ENCODE data around the gene CAMTA1.

The CAMTA1 gene

DNA sequence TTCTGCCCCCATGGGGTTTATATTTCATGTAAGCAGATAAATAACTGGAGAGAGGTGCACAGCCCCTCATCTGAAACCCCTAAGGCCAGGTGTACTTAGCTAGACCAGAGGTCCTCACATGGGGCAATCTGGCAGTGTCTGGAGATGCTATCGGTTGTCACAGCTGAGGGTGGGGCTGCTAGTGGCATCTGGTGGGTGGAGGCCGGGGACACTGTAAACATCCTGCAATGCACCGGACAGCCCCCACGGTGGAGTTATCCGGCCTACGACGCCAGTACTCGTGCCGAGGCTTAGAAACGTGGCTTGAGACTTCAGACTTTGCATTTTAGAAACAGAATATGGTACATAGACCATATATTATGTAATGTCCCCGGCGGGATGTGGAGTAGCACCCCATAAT, 799.4 kb downstream of the CAMTA1 start:
- H3K36me3 ChIP-seq (ENCODE audit: control insufficient read depth, insufficient read depth, low read length) = no peaks in the 10 kb centered on the region
- no peaks in the 10 kb centered on the region for H3K9me3 ChIP-seq (ENCODE audit: control insufficient read depth, insufficient read depth, low read length)
- H3K4me1 ChIP-seq (ENCODE audit: control insufficient read depth, insufficient read depth, low read length) = no peaks in the 10 kb centered on the region
- no peak overlapping the region for H3K9ac ChIP-seq (ENCODE audit: low read depth, low read length)
- no peak overlapping the region for H3K4me3 ChIP-seq (ENCODE audit: low read depth, low read length)
- no peak overlapping the region for H3K27ac ChIP-seq (ENCODE audit: low read depth, low read length)
- H3K27me3 ChIP-seq (ENCODE audit: control insufficient read depth, insufficient read depth, low read length) = no peaks in the 10 kb centered on the region

GRCh38 chr1:7585216-7585907, 800.1 kb downstream of the CAMTA1 start:
- Histone ChIP-seq H3K9ac (ENCODE audit: low read depth, low read length) (no peak overlapping the region), H3K36me3 (ENCODE audit: control insufficient read depth, insufficient read depth, low read length) (no peaks in the 10 kb centered on the region), H3K4me1 (ENCODE audit: control insufficient read depth, insufficient read depth, low read length) (no peaks in the 10 kb centered on the region), H3K27me3 (ENCODE audit: control insufficient read depth, insufficient read depth, low read length) (no peaks in the 10 kb centered on the region), H3K27ac (ENCODE audit: low read depth, low read length) (no peak overlapping the region), H3K4me3 (ENCODE audit: low read depth, low read length) (no peak overlapping the region), H3K9me3 (ENCODE audit: control insufficient read depth, insufficient read depth, low read length) (no peaks in the 10 kb centered on the region)

GRCh38 chr1:7586031-7586941, 801.0 kb downstream of the CAMTA1 start:
- no peak overlapping the region for H3K9ac ChIP-seq (ENCODE audit: low read depth, low read length)
- H3K4me1 ChIP-seq (ENCODE audit: control insufficient read depth, insufficient read depth, low read length) = no peaks in the 10 kb centered on the region
- no peaks in the 10 kb centered on the region for H3K27me3 ChIP-seq (ENCODE audit: control insufficient read depth, insufficient read depth, low read length)
- no peaks in the 10 kb centered on the region for H3K9me3 ChIP-seq (ENCODE audit: control insufficient read depth, insufficient read depth, low read length)
- H3K4me3 ChIP-seq (ENCODE audit: low read depth, low read length) = no peak overlapping the region
- no peaks in the 10 kb centered on the region for H3K36me3 ChIP-seq (ENCODE audit: control insufficient read depth, insufficient read depth, low read length)
- no peak overlapping the region for H3K27ac ChIP-seq (ENCODE audit: low read depth, low read length)

- H3K36me3 ChIP-seq (ENCODE audit: control insufficient read depth, insufficient read depth, low read length) = no peaks in the 10 kb centered on the region
- no peaks in the 10 kb centered on the region for H3K9me3 ChIP-seq (ENCODE audit: control insufficient read depth, insufficient read depth, low read length)
- no peaks in the 10 kb centered on the region for H3K27me3 ChIP-seq (ENCODE audit: control insufficient read depth, insufficient read depth, low read length)
- H3K9ac ChIP-seq (ENCODE audit: low read depth, low read length) = no peak overlapping the region
- no peak overlapping the region for H3K4me3 ChIP-seq (ENCODE audit: low read depth, low read length)
- H3K27ac ChIP-seq (ENCODE audit: low read depth, low read length) = no peak overlapping the region
- no peaks in the 10 kb centered on the region for H3K4me1 ChIP-seq (ENCODE audit: control insufficient read depth, insufficient read depth, low read length)
These were observed 802.0 kb downstream of the CAMTA1 start for GRCh38 chr1:7587108-7587772.

- Histone ChIP-seq H3K9me3 (ENCODE audit: control insufficient read depth, insufficient read depth, low read length) (no peaks in the 10 kb centered on the region), H3K4me3 (ENCODE audit: low read depth, low read length) (no peak overlapping the region), H3K27ac (ENCODE audit: low read depth, low read length) (no peak overlapping the region), H3K4me1 (ENCODE audit: control insufficient read depth, insufficient read depth, low read length) (no peaks in the 10 kb centered on the region), H3K36me3 (ENCODE audit: control insufficient read depth, insufficient read depth, low read length) (no peaks in the 10 kb centered on the region), H3K9ac (ENCODE audit: low read depth, low read length) (no peak overlapping the region), H3K27me3 (ENCODE audit: control insufficient read depth, insufficient read depth, low read length) (no peaks in the 10 kb centered on the region)
These were observed 802.7 kb downstream of the CAMTA1 start for GRCh38 chr1:7587773-7588456.

GRCh38 chr1:7588457-7588827, 803.2 kb downstream of the CAMTA1 start:
- Histone ChIP-seq H3K27ac (ENCODE audit: low read depth, low read length) (no peak overlapping the region), H3K4me3 (ENCODE audit: low read depth, low read length) (no peak overlapping the region), H3K4me1 (ENCODE audit: control insufficient read depth, insufficient read depth, low read length) (no peaks in the 10 kb centered on the region), H3K9me3 (ENCODE audit: control insufficient read depth, insufficient read depth, low read length) (no peaks in the 10 kb centered on the region), H3K27me3 (ENCODE audit: control insufficient read depth, insufficient read depth, low read length) (no peaks in the 10 kb centered on the region), H3K9ac (ENCODE audit: low read depth, low read length) (no peak overlapping the region), H3K36me3 (ENCODE audit: control insufficient read depth, insufficient read depth, low read length) (no peaks in the 10 kb centered on the region)

- no peak overlapping the region for H3K4me3 ChIP-seq (ENCODE audit: low read depth, low read length)
- H3K36me3 ChIP-seq (ENCODE audit: control insufficient read depth, insufficient read depth, low read length) = no peaks in the 10 kb centered on the region
- no peaks in the 10 kb centered on the region for H3K4me1 ChIP-seq (ENCODE audit: control insufficient read depth, insufficient read depth, low read length)
- H3K9ac ChIP-seq (ENCODE audit: low read depth, low read length) = no peak overlapping the region
- no peaks in the 10 kb centered on the region for H3K9me3 ChIP-seq (ENCODE audit: control insufficient read depth, insufficient read depth, low read length)
- H3K27me3 ChIP-seq (ENCODE audit: control insufficient read depth, insufficient read depth, low read length) = no peaks in the 10 kb centered on the region
- H3K27ac ChIP-seq (ENCODE audit: low read depth, low read length) = no peak overlapping the region
These were observed 804.0 kb downstream of the CAMTA1 start for GRCh38 chr1:7589080-7589735.

- Histone ChIP-seq H3K4me3 (ENCODE audit: low read depth, low read length) (no peak overlapping the region), H3K27ac (ENCODE audit: low read depth, low read length) (no peak overlapping the region), H3K27me3 (ENCODE audit: control insufficient read depth, insufficient read depth, low read length) (no peaks in the 10 kb centered on the region), H3K9me3 (ENCODE audit: control insufficient read depth, insufficient read depth, low read length) (no peaks in the 10 kb centered on the region), H3K9ac (ENCODE audit: low read depth, low read length) (no peak overlapping the region), H3K36me3 (ENCODE audit: control insufficient read depth, insufficient read depth, low read length) (no peaks in the 10 kb centered on the region), H3K4me1 (ENCODE audit: control insufficient read depth, insufficient read depth, low read length) (no peaks in the 10 kb centered on the region)
These were observed 804.6 kb downstream of the CAMTA1 start for GRCh38 chr1:7589774-7590425.

- Histone ChIP-seq H3K27me3 (ENCODE audit: control insufficient read depth, insufficient read depth, low read length) (no peaks in the 10 kb centered on the region), H3K36me3 (ENCODE audit: control insufficient read depth, insufficient read depth, low read length) (no peaks in the 10 kb centered on the region), H3K4me3 (ENCODE audit: low read depth, low read length) (no peak overlapping the region), H3K9ac (ENCODE audit: low read depth, low read length) (no peak overlapping the region), H3K4me1 (ENCODE audit: control insufficient read depth, insufficient read depth, low read length) (no peaks in the 10 kb centered on the region), H3K27ac (ENCODE audit: low read depth, low read length) (no peak overlapping the region), H3K9me3 (ENCODE audit: control insufficient read depth, insufficient read depth, low read length) (no peaks in the 10 kb centered on the region)
These were observed 805.2 kb downstream of the CAMTA1 start for GRCh38 chr1:7590426-7590790.

DNA sequence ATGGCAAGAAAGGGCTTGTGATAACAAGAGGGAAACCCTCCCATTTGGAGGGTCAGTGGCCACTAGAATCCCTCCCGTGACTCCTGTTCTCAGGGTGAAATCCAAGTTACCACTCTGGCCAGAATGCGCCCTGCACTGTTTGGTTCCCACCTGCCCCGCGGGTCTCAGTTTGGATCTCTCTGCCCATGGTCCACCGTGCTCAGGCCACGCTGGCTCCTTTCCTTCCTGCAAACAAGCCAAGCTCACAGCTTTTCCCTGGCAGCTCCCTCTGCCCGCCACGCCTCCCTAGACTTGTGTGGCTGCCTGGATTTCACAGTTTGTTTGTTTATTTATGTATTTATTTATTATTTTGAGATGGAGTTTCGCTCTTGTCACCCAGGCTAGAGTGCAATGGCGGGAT, 806.3 kb downstream of the CAMTA1 start:
- H3K4me1 ChIP-seq (ENCODE audit: control insufficient read depth, insufficient read depth, low read length) = no peaks in the 10 kb centered on the region
- H3K9me3 ChIP-seq (ENCODE audit: control insufficient read depth, insufficient read depth, low read length) = no peaks in the 10 kb centered on the region
- H3K27me3 ChIP-seq (ENCODE audit: control insufficient read depth, insufficient read depth, low read length) = no peaks in the 10 kb centered on the region
- no peak overlapping the region for H3K9ac ChIP-seq (ENCODE audit: low read depth, low read length)
- no peaks in the 10 kb centered on the region for H3K36me3 ChIP-seq (ENCODE audit: control insufficient read depth, insufficient read depth, low read length)
- no peak overlapping the region for H3K27ac ChIP-seq (ENCODE audit: low read depth, low read length)
- no peak overlapping the region for H3K4me3 ChIP-seq (ENCODE audit: low read depth, low read length)

Data from HUES48 (cell line).